WTC11 (cell line): ENCODE measurements around the gene PTPRK. TPM values are rescaled to one million over a fixed set of nuclear protein-coding genes. Genes with fewer than 3 reads are reported as not detected.

Experiments
- ATAC-seq: fragments of 200-7000 bp; cut with Tn5 transposase; 2 replicates; pipeline ENCODE4 v1.10.0; 2021; ENCODE audit warnings: mild to moderate bottlenecking, moderate library complexity
- CTCF ChIA-PET: fragments of 300-600 bp; sonication (Branson Sonifier 250); formaldehyde crosslinking; loops from one replicate; lab custom pipeline; 2021; ENCODE audit warnings: antibody characterized with exemption; lab: Charles Lee
- POLR2A ChIA-PET: fragments of 350-600 bp; sonication (Branson Sonifier 250); formaldehyde crosslinking; loops from one replicate; lab custom pipeline; 2021; ENCODE audit warnings: antibody characterized with exemption; lab: Charles Lee
- DNase-seq: peaks from one replicate; pipeline ENCODE4 v3.0.0; 2021; ENCODE audit warnings: low spot score
- H3K27ac Mint-ChIP-seq: 2 replicates; pipeline ENCODE4 v1.8.0; 2021; ENCODE audit warnings: mixed read lengths
- H3K27me3 Mint-ChIP-seq: 2 replicates; pipeline ENCODE4 v1.8.0; 2021; ENCODE audit warnings: low read depth, mild to moderate bottlenecking, moderate library complexity, mixed read lengths
- H3K36me3 Mint-ChIP-seq: 2 replicates; pipeline ENCODE4 v1.8.0; 2021; ENCODE audit warnings: mixed read lengths
- H3K4me1 Mint-ChIP-seq: 2 replicates; pipeline ENCODE4 v1.8.0; 2022; ENCODE audit warnings: mixed read lengths
- H3K4me3 Mint-ChIP-seq: 2 replicates; pipeline ENCODE4 v1.8.0; 2021; ENCODE audit warnings: mild to moderate bottlenecking, moderate library complexity, mixed read lengths
- H3K9me3 Mint-ChIP-seq: 2 replicates; pipeline ENCODE4 v1.8.0; 2021; ENCODE audit warnings: mixed read lengths
- ESRRA ChIP-seq: sonication (generic); formaldehyde crosslinking; IDR thresholded peaks from 2 replicates; pipeline ENCODE4 v1.8.1; 2022; ENCODE audit warnings: mild to moderate bottlenecking, missing genetic modification reagents, borderline replicate concordance
- GRHL2 ChIP-seq: fragments of 250-450 bp; sonication (Bioruptor Pico); IDR thresholded peaks from 2 replicates; pipeline ENCODE4 v1.8.0; 2022; ENCODE audit warnings: mild to moderate bottlenecking, moderate library complexity; ENCODE audit not compliant: insufficient replicate concordance, severe bottlenecking
- HMGA2 ChIP-seq: fragments of 250-450 bp; sonication (Bioruptor Pico); IDR thresholded peaks from 2 replicates; pipeline ENCODE4 v1.4.0; 2021; ENCODE audit warnings: mild to moderate bottlenecking, moderate library complexity
- JAZF1 ChIP-seq: fragments of 250-450 bp; sonication (Bioruptor Pico); IDR thresholded peaks from 2 replicates; pipeline ENCODE4 v1.9.0; 2021; ENCODE audit warnings: moderate library complexity, mild to moderate bottlenecking, inconsistent platforms
- MXD4 ChIP-seq: fragments of 250-450 bp; sonication (Bioruptor Pico); IDR thresholded peaks from 2 replicates; pipeline ENCODE4 v1.8.0; 2021; ENCODE audit warnings: mild to moderate bottlenecking, moderate library complexity, borderline replicate concordance
- RORB ChIP-seq: fragments of 250-450 bp; sonication (Bioruptor Pico); IDR thresholded peaks from 2 replicates; pipeline ENCODE4 v1.9.0; 2021; ENCODE audit warnings: mild to moderate bottlenecking
- SMAD3 ChIP-seq: sonication (generic); formaldehyde crosslinking; IDR thresholded peaks from 2 replicates; pipeline ENCODE4 v1.8.0; 2022; ENCODE audit warnings: missing genetic modification reagents, mild to moderate bottlenecking, borderline replicate concordance
- SMAD4 ChIP-seq: sonication (generic); formaldehyde crosslinking; IDR thresholded peaks from 2 replicates; pipeline ENCODE4 v1.8.0; 2022; ENCODE audit warnings: mild to moderate bottlenecking, missing genetic modification reagents
- TCF7 ChIP-seq: sonication (generic); formaldehyde crosslinking; IDR thresholded peaks from 2 replicates; pipeline ENCODE4 v1.8.0; 2022; ENCODE audit warnings: mild to moderate bottlenecking, low read depth, missing genetic modification reagents, moderate library complexity
- ZBTB21 ChIP-seq: sonication (generic); formaldehyde crosslinking; IDR thresholded peaks from 2 replicates; pipeline ENCODE4 v1.8.1; 2023; ENCODE audit warnings: mild to moderate bottlenecking, missing genetic modification reagents, borderline replicate concordance
- ZNF138 ChIP-seq: sonication (generic); formaldehyde crosslinking; conservative IDR thresholded peaks from 2 replicates; pipeline ENCODE4 v1.8.1; 2022; ENCODE audit warnings: mild to moderate bottlenecking, moderate library complexity, missing genetic modification reagents
- ZNF317 ChIP-seq: sonication (generic); formaldehyde crosslinking; IDR thresholded peaks from 2 replicates; pipeline ENCODE4 v1.8.1; 2023; ENCODE audit warnings: low read depth, mild to moderate bottlenecking, moderate library complexity, missing genetic modification reagents, borderline replicate concordance
- total RNA-seq: library from RNA; stranded (reverse); gene quantifications from 3 replicates; pipeline ENCODE4 v1.2.3, GENCODE V29; 2021
- TF ChIP-seq, protein P1 (sequence below): fragments of 250-450 bp; sonication (Bioruptor Pico); IDR thresholded peaks from 2 replicates; pipeline ENCODE4 v1.9.0; 2021; ENCODE audit warnings: mild to moderate bottlenecking, borderline replicate concordance
- TF ChIP-seq, protein P2 (sequence below): sonication (generic); formaldehyde crosslinking; IDR thresholded peaks from 2 replicates; pipeline ENCODE4 v1.8.0; 2022; ENCODE audit warnings: mild to moderate bottlenecking, missing genetic modification reagents
- TF ChIP-seq, protein P3 (sequence below): sonication (generic); formaldehyde crosslinking; IDR thresholded peaks from 2 replicates; pipeline ENCODE4 v1.8.1; 2023; ENCODE audit warnings: mild to moderate bottlenecking, missing genetic modification reagents
- TF ChIP-seq, protein P4 (sequence below): sonication (generic); formaldehyde crosslinking; IDR thresholded peaks from 2 replicates; pipeline ENCODE4 v1.8.1; 2022; ENCODE audit warnings: low read depth, mild to moderate bottlenecking, moderate library complexity, missing genetic modification reagents, borderline replicate concordance
- TF ChIP-seq, protein P5 (sequence below): sonication (generic); formaldehyde crosslinking; IDR thresholded peaks from 2 replicates; pipeline ENCODE4 v1.8.0; 2022; ENCODE audit warnings: missing genetic modification reagents

PTPRK gene
- total RNA-seq, 1 experiment from 2014 or later, result 44.8 TPM

DNA sequence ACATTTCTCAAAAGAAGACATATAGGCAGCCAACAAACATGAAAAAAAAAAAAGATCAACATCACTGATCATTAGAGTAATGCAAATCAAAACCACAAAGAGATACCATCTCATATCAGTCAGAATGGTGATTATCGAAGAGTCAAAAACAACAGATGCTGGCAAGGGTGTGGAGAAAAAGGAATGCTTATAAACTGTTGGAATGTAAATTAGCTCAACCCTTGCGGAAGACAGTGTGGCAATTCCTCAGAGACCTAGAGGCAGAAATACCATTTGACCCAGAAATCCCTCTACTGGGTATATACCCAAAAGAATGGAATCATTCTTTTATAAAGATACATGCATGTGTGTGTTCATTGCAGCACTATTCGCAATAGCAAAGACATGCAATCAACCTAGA lies 315.8 kb downstream of the PTPRK start (continued):
- TF ChIP-seq, protein P1, sequence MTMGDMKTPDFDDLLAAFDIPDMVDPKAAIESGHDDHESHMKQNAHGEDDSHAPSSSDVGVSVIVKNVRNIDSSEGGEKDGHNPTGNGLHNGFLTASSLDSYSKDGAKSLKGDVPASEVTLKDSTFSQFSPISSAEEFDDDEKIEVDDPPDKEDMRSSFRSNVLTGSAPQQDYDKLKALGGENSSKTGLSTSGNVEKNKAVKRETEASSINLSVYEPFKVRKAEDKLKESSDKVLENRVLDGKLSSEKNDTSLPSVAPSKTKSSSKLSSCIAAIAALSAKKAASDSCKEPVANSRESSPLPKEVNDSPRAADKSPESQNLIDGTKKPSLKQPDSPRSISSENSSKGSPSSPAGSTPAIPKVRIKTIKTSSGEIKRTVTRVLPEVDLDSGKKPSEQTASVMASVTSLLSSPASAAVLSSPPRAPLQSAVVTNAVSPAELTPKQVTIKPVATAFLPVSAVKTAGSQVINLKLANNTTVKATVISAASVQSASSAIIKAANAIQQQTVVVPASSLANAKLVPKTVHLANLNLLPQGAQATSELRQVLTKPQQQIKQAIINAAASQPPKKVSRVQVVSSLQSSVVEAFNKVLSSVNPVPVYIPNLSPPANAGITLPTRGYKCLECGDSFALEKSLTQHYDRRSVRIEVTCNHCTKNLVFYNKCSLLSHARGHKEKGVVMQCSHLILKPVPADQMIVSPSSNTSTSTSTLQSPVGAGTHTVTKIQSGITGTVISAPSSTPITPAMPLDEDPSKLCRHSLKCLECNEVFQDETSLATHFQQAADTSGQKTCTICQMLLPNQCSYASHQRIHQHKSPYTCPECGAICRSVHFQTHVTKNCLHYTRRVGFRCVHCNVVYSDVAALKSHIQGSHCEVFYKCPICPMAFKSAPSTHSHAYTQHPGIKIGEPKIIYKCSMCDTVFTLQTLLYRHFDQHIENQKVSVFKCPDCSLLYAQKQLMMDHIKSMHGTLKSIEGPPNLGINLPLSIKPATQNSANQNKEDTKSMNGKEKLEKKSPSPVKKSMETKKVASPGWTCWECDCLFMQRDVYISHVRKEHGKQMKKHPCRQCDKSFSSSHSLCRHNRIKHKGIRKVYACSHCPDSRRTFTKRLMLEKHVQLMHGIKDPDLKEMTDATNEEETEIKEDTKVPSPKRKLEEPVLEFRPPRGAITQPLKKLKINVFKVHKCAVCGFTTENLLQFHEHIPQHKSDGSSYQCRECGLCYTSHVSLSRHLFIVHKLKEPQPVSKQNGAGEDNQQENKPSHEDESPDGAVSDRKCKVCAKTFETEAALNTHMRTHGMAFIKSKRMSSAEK (CRISPR knock-in tag), result no peak

DNA sequence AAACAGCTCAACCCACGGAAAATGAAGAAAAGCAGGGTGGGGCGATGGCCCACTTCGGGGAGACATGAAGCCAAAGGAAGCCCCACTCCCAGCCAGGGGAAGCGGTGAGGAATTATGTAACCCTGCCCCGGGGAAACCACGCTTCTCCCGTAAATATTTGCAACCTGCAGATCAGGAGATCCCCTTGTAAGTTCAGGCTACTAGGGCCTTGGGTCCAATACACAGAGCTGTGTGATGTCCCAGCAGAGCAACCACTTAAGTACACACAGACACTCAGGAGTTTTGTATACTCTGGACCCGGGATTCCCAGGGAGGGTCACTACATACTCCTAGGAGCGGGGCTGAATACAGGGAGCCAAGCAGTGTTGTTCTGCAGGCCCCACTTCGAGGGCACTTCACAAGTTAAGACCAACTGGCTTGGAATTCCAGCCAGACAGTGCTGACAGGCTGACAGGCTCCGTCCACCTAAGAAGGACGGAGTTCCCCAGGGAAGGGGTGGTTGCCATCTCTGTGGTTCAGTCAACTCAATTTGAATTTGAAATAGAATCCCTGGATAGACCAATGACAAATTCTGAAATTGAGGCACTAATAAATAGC lies 318.1 kb downstream of the PTPRK start:
- no peak overlapping the region for H3K4me3 Mint-ChIP-seq
- ATAC-seq (peak; percentile 34), DNase-seq (no peak)
- H3K36me3 Mint-ChIP-seq, result no peaks in the 10 kb centered on the region
- TF ChIP-seq SMAD4 (CRISPR knock-in tag) (no peak), RORB (CRISPR knock-in tag) (no peak), GRHL2 (CRISPR knock-in tag) (no peak), JAZF1 (CRISPR knock-in tag) (no peak), ZBTB21 (CRISPR knock-in tag) (no peak), ZNF317 (CRISPR knock-in tag) (no peak)
- TF ChIP-seq, protein P2, sequence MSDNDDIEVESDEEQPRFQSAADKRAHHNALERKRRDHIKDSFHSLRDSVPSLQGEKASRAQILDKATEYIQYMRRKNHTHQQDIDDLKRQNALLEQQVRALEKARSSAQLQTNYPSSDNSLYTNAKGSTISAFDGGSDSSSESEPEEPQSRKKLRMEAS, result no peak
- TF ChIP-seq, protein P3, sequence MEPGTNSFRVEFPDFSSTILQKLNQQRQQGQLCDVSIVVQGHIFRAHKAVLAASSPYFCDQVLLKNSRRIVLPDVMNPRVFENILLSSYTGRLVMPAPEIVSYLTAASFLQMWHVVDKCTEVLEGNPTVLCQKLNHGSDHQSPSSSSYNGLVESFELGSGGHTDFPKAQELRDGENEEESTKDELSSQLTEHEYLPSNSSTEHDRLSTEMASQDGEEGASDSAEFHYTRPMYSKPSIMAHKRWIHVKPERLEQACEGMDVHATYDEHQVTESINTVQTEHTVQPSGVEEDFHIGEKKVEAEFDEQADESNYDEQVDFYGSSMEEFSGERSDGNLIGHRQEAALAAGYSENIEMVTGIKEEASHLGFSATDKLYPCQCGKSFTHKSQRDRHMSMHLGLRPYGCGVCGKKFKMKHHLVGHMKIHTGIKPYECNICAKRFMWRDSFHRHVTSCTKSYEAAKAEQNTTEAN (CRISPR knock-in tag), result no peak
- TF ChIP-seq, protein P4, sequence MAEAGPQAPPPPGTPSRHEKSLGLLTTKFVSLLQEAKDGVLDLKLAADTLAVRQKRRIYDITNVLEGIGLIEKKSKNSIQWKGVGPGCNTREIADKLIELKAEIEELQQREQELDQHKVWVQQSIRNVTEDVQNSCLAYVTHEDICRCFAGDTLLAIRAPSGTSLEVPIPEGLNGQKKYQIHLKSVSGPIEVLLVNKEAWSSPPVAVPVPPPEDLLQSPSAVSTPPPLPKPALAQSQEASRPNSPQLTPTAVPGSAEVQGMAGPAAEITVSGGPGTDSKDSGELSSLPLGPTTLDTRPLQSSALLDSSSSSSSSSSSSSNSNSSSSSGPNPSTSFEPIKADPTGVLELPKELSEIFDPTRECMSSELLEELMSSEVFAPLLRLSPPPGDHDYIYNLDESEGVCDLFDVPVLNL, result no peak
- H3K27ac Mint-ChIP-seq, result peak overlapping the region; percentile 44
- POLR2A ChIA-PET, result no interaction called here
- no peaks in the 10 kb centered on the region for H3K27me3 Mint-ChIP-seq
- H3K4me1 Mint-ChIP-seq, result peaks cover 36% of the 10 kb centered on the region
- no peaks in the 10 kb centered on the region for H3K9me3 Mint-ChIP-seq
- CTCF ChIA-PET, result no interaction called here

DNA sequence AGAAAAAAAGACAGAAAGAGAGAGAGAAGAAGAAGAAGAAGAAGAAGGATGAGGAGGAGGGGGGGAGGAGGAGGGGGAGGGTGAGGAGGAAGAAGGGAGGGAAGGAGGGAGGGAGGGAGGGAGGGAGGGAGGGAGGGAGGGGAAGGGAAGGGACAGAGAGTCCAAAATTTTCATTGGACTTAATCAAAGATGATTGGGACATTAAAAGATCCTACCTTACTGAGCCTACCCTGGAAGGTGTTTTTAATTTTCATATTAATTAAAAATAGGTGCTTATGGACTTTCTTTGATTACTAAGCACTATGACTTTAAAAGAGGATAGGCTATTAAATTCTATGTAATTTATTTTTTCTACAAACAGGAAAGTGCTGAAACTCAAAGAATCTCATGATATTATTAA lies 319.6 kb downstream of the PTPRK start:
- H3K36me3 Mint-ChIP-seq, result no peaks in the 10 kb centered on the region
- no peak for DNase-seq
- CTCF ChIA-PET, result no interaction called here
- no peak for TF ChIP-seq ZNF138 (CRISPR knock-in tag)
- TF ChIP-seq ESRRA (CRISPR knock-in tag), result no peak
- TF ChIP-seq TCF7 (CRISPR knock-in tag), result no peak
- TF ChIP-seq, protein P1 (CRISPR knock-in tag), result no peak
- no peak for TF ChIP-seq HMGA2 (CRISPR knock-in tag)
- TF ChIP-seq SMAD3 (CRISPR knock-in tag), result no peak
- TF ChIP-seq MXD4 (CRISPR knock-in tag), result no peak
- no peak for TF ChIP-seq ZBTB21 (CRISPR knock-in tag)
- TF ChIP-seq, protein P5, sequence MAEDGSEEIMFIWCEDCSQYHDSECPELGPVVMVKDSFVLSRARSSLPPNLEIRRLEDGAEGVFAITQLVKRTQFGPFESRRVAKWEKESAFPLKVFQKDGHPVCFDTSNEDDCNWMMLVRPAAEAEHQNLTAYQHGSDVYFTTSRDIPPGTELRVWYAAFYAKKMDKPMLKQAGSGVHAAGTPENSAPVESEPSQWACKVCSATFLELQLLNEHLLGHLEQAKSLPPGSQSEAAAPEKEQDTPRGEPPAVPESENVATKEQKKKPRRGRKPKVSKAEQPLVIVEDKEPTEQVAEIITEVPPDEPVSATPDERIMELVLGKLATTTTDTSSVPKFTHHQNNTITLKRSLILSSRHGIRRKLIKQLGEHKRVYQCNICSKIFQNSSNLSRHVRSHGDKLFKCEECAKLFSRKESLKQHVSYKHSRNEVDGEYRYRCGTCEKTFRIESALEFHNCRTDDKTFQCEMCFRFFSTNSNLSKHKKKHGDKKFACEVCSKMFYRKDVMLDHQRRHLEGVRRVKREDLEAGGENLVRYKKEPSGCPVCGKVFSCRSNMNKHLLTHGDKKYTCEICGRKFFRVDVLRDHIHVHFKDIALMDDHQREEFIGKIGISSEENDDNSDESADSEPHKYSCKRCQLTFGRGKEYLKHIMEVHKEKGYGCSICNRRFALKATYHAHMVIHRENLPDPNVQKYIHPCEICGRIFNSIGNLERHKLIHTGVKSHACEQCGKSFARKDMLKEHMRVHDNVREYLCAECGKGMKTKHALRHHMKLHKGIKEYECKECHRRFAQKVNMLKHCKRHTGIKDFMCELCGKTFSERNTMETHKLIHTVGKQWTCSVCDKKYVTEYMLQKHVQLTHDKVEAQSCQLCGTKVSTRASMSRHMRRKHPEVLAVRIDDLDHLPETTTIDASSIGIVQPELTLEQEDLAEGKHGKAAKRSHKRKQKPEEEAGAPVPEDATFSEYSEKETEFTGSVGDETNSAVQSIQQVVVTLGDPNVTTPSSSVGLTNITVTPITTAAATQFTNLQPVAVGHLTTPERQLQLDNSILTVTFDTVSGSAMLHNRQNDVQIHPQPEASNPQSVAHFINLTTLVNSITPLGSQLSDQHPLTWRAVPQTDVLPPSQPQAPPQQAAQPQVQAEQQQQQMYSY (CRISPR knock-in tag), result no peak
- no peak for TF ChIP-seq GRHL2 (CRISPR knock-in tag)

More for the DNA sequence above, 319.6 kb downstream of the PTPRK start:
- POLR2A ChIA-PET, result no interaction called here
- Mint-ChIP-seq H3K27me3 (no peaks in the 10 kb centered on the region), H3K9me3 (no peaks in the 10 kb centered on the region), H3K4me1 (peaks cover 32% of the 10 kb centered on the region), H3K4me3 (no peak overlapping the region), H3K27ac (no peak overlapping the region)
- no peak for ATAC-seq
